ENCODE data around the gene CNTNAP4. TPM values are rescaled to one million over a fixed set of nuclear protein-coding genes. Genes with fewer than 3 reads are reported as not detected.

The CNTNAP4 gene
- polyA plus RNA-seq: under 1 TPM in 1 of 3 donors, not detected in 2; 0.01 TPM

DNA sequence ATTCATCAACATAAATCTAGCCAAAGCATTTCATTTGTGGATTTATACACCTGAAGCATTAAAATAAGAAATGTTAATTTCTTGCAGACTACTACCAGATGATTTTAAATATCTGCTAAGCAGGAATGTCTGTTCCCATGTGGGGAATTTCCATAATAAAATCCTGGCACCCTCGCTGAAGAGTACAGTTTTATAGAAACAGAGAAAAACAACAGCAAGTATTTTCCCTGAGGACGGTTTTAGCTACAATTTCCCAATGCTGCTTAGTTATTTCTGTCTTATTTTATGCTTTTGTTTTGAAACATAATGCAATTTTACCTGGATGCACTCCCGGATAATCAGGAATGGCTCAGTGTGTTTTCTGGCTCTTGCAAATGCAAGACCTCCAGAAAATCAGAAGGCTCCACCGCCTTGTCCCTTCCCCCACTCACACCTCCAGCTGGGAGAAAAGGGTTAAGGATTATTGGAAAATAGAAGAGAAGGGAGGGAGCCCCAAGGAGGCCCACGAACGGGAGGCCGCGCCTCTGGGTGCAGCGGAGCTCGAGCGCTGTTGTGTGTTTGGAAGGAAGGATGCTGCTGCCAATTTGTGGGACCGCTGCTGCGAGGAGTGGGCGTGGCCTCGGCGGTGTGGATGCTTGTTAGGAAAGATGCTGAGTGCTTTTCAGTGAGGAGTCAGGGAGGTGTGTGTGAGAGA, at the start of gene CNTNAP4:
Gene CNTNAP4 (plus strand): TSS at position 657 of the 694 bp plus-strand sequence. CDS start 262 bp downstream, outside the sequence.
- no peak within 1 kb of the TSS for H3K27ac ChIP-seq (ENCODE audit: low read depth, low read length)
- 6 to 17% (median 9%) methylated on average over 16 of the region's 16 CpGs for WGBS, 3 donors

DNA sequence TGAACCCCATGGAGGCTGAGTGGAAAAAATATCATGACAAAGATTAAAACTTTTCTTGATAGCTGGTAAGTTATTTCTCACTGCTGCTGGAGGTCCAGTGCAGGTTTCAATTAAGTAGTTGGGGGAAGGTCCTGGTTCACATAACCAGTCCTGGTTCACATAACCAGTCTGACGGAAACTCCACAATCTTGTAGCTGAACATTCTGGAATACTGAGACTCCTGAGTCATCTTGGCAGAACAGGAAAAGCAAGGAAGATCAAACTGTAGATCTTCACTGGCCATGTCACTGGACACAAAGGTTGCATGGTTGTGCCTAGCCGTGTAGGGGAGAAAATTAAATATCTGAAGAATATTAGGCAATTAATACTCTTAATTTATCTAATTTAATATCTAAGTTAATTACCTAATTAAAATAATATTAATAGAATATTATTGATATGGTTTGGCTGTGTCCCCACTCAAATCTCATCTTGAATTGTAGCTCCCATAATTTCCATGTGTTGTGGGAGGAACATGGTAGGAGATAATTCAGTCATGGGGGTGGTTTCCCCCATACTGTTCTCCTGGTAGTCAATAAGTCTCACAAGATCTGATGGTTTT, 48.6 kb upstream of the CNTNAP4 start:
- WGBS, 3 donors: 44 to 86% (median 62%) methylated on average over 2 of the region's 2 CpGs
- H3K27ac ChIP-seq (ENCODE audit: low read depth, low read length): no peak overlapping the region

DNA sequence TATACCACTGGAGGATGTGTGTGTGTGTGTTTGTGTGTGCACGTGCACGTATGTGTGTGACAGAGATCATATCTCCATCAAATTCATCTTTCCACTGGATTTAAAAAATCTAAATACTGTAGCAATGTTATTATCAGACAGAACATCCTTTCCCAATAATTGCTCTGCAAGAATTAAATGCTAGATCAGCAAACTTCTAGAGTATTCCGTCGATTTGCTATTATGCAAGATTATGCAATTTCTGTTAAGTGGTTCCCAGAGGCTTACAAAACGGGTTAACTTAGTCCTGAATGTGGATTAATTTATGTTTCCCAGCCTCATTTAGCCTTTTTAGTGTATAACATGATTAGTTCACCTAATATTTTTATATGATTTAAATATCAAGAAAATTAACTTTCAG, 44.5 kb upstream of the CNTNAP4 start:
- 50 to 77% (median 56%) methylated on average over 5 of the region's 5 CpGs for WGBS, 3 donors

DNA sequence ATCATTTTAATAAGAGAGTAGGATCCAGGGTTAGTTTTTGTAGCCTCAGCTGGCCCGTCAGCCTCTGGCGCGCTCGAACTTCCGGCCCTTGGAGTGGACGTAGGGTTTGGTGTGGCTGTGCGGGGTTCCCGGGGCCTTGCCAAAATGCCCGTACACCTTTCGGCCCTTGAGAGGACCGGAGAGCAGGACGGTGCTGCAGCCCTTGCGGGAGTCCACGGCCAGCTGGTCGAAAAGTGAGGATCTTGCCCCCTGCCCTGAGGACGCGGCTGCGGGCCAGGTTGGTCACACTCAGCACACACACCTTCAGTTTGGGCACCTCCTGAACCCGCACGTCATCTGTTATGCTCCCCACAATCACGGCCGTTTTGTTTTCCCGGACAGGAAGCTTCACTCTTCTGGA, 42.2 kb upstream of the CNTNAP4 start:
- no peak overlapping the region for H3K27ac ChIP-seq (ENCODE audit: low read depth, low read length)
- 92 to 97% (median 93%) methylated on average over 23 of the region's 23 CpGs for WGBS, 3 donors

More for the DNA sequence above, 44.5 kb upstream of the CNTNAP4 start:
- H3K27ac ChIP-seq (ENCODE audit: low read depth, low read length): no peak overlapping the region

DNA sequence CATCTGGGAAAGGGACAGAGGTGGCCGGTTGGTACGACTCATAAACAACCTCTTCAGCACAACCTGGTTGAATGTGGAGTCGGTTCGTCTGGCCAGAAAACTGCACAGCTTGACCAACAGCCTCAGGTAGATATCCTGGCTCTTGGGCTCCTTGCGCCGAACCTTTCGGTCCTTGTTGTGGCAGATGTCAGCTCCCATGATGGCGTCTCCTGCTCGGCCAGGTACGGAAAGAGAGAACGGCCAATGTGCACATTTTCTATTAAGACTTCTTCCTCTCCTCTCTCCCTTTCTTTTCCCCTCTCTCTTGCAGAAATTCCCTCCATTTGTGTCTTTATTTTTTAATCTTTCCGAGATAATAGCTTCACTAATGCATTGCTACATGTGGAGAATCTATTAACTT, 41.8 kb upstream of the CNTNAP4 start:
- no peak overlapping the region for H3K27ac ChIP-seq (ENCODE audit: low read depth, low read length)
- WGBS, 3 donors: 92 to 94% (median 92%) methylated on average over 12 of the region's 12 CpGs

DNA sequence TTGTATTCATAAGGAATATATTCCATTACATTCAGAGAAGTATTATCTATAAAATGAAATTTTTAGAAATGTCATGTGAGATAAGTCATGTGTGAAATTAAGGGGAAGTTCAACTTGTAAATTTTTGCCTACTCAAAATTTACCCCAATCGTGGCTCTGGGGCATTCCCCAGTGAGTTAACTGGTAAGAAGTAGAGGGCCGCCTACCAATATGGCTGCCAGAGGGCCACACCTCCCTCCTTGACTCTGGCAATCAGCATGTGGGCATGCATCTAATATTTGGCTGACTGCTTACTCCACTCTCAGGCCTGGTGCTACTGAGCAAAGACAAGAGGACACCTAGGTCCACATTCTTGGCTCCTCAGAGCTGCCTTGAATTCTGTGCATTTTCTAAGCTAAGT, 39.7 kb upstream of the CNTNAP4 start:
- no peak overlapping the region for H3K27ac ChIP-seq (ENCODE audit: low read depth, low read length)
- 25 to 76% (median 70%) methylated on average over 2 of the region's 2 CpGs for WGBS, 3 donors

DNA sequence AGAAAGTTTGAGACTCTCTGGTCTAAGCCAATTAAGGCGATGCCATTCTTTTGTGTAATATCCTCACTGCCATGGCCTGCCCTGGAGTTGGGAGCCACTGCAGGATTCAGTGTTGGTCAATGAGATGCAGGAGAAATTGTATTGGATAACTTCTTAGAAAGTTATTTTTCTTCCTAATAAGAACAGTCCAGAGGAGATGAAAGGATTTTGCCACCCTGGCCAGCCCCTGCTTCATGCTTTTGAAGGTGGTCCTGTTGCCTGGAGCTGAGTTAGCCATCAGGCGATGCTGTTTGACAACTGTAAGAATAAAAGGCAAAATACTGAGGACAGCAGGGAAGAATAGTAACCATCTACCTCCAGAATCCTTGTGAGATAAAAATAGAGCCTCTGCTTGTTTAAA, 35.4 kb upstream of the CNTNAP4 start:
- no peak overlapping the region for H3K27ac ChIP-seq (ENCODE audit: low read depth, low read length)
- 80 to 95% (median 88%) methylated on average over 2 of the region's 2 CpGs for WGBS, 3 donors

DNA sequence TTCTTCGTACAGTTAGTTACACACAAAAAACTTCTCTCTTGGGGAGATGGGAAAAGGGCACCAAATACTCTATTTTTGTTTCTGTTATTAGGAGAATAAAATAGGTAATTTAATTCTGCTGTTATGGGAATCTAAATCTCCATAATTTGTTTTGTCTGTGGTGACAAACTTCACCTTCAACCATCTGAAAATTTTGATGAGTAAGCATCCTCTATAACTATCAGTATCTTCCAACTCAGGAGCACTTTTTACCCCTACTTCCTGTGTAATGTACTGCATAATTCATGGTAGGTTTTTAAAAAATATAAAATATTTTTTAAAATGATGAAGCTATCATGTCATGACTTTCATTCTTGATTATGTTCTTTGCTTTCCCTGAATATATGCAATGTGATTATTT, 33.6 kb upstream of the CNTNAP4 start:
- 81 to 91% (median 84%) methylated on average over 1 of the region's 1 CpG for WGBS, 3 donors
- no peak overlapping the region for H3K27ac ChIP-seq (ENCODE audit: low read depth, low read length)

DNA sequence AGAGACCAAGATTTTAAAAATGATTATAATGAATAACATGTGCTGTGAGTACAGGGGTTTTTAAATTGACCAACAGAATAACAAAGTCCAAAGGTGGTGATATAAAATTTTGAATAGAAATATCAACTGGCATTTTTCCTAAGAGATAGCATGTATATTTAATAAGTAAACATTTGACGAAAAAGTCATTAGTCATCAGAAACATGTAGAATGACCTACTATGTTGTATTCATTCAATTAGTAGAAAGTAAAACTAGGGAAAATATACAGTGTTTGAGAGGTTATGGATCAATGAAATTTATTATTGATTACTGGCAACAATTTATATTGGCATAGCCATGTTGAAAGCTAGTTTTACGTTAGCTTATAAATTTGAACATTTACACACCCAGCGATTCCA, 30.6 kb upstream of the CNTNAP4 start:
- WGBS, 3 donors: 60 to 84% (median 82%) methylated on average over 3 of the region's 3 CpGs
- no peak overlapping the region for H3K27ac ChIP-seq (ENCODE audit: low read depth, low read length)

DNA sequence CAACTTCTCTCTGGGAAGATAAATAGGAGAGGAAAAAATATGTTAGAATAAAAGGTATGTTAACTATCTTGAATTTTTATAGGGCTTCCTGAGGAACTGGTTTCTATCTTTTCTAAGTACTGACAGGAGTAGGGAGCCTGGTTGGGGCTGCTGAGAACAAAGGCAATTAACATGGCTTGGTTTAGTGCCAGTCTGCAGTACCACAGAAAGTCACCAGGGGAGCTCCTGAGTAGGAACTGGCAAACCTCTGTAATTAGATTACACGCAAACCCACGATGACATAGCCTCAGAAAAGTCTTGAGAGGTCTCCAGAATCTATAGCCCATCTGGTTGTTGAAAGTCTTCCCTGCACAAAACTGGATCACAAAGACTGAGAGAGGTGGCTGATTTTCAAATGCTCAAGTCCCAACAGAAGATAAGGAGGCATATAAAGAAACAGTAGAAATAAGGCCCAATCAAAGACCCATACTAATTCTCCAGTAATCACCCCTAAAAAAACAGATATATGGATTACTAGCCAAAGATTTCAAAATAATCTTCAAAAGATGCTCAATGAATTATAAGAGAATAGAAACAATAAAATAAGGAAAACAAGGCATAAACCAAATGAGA, 11.7 kb upstream of the CNTNAP4 start:
- WGBS, 3 donors: 13 to 41% (median 14%) methylated on average over 2 of the region's 2 CpGs

DNA sequence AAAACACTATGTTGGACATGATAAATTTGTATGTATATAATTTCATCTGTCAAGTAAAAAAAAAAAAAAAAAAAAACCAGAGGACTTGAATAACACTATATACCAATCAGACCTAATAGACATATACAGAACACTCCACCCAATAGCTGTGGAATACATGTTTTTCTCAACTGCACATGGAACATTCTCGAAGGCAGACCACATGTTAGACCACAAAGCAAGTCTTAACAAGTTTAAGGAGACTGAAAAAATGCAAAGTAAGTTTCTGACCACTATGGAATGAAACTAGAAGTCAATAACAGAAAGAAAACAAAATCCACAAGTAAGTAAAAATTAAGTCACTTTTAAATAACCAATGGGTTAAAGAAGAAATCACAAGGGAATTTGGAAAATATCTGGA, 8.4 kb upstream of the CNTNAP4 start:
- H3K27ac ChIP-seq (ENCODE audit: low read depth, low read length): no peak overlapping the region

More for the DNA sequence above, 11.7 kb upstream of the CNTNAP4 start:
- no peak overlapping the region for H3K27ac ChIP-seq (ENCODE audit: low read depth, low read length)

DNA sequence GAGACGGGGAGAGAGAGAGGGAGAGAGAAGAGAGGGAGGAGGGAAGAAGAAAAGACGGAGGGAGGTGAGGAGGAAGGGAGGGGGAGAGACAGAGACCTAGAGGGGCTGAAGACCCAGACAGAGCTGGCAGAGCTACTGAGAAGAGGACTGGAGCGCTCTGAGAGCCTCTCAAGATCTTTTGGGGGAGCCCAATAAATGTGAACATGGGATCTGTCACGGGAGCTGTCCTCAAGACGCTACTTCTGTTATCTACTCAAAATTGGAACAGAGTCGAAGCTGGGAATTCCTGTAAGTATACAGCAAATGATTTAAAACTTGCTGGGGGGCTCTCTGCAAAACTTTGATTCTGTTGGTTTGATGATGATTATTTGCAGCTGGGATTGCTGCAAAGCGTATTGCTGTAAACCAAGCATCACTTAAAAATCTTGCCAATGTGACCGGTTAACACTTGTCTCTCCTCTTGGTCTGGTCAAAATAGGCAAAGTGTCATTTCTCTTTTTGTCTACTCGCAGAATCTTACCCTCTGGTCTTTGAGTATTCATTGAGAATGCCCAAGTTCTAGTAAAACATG, 344 bp downstream of the CNTNAP4 start:
- no peak overlapping the region for H3K27ac ChIP-seq (ENCODE audit: low read depth, low read length)
- 28 to 45% (median 38%) methylated on average over 9 of the region's 9 CpGs for WGBS, 3 donors

More for the DNA sequence above, 8.4 kb upstream of the CNTNAP4 start:
- 67 to 92% (median 81%) methylated on average over 1 of the region's 1 CpG for WGBS, 3 donors

DNA sequence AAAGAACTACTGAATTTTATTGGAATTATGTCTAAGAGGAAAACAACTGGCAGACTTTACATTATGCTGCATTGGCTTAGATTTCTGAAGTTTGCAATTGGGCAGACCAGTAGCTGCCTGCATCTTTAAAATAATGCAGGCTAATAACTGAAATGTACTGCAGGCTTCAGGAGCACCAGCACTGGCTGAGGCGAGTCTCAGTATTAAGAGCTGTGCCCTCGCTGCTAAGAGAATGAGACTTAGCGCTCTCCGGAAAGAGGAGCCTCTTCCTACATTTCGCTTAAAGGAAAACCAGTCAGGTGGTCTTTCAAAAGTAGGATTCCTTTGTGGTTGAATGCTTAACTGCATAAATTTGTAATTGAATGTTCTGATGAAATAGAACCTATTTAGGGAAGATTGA, 885 bp downstream of the CNTNAP4 start:
- no peak overlapping the region for H3K27ac ChIP-seq (ENCODE audit: low read depth, low read length)
- 64 to 81% (median 76%) methylated on average over 5 of the region's 5 CpGs for WGBS, 3 donors

DNA sequence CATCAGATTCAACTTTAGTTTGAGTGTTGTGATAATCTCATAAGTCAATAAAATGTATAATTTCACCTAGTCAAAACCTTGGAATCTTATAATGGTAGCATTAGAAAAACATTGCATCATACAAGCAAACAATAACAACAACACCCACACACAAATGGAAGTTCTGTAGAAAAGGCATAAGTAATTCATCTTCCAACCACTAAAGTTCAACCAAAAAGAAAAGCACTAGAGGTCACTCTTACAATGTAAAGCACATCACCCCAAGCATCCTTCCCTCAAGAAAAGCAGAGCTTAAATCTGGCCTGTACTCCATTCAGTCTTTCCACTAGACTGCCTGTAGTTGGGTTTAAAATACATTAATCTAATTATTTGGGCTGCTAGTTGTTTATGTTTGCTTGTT, 1.8 kb downstream of the CNTNAP4 start:
- no peak overlapping the region for H3K27ac ChIP-seq (ENCODE audit: low read depth, low read length)

DNA sequence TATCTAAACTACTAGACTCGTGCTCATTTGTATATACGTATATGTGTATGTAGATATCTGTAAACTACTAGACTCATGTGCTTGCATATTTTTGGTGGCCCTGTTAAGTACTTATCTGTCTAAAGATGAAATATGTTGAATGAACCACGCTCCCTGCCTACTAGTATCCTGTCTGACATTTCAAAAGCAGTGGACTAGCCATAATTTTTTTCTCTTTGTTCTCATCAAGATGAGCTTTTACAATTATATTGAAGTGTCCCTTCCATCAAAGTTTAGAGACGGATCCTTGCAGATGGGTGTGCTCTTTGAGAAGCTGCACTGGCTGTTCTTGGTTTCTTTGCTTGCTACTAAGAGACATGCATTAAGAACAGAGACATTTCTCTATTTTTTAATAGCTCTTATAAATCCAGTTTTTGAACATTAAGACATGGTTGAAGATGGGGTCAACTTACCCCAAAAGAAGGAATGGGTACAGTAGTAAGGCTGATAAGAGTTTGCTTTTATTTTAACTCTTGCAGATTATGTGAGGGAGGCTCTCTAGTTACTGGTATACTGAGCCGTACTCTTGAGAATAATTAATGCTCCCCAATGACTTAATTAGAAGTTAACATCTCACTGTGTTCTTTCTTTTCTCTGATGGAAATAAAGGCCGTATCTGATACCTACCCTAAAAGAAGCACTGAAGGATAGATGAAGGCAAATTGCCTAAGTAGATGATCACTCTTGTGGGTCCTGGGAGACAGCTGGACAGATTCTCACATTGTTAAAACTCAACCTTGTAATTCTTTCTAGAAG, 3.4 kb downstream of the CNTNAP4 start:
- no peak overlapping the region for H3K27ac ChIP-seq (ENCODE audit: low read depth, low read length)
- 86 to 90% (median 87%) methylated on average over 6 of the region's 6 CpGs for WGBS, 3 donors

DNA sequence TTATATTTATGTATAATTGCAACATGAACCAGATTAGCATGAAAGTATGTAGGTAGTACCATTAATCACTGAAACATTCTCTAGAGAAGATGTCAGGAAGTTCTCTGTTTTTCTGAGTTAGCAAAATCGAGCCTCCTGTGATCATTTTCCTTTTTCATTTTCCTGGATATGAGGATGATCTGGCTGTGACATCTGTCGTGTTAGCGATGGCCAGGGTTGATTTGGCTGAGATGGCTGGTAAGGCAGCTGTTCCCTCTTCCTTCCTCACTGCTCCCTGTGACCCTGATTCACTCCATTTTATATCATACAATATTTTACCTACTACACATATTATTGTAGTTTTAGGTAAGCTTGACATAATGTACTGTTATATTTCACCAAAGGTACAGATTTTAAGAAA, 10.3 kb downstream of the CNTNAP4 start:
- WGBS, 3 donors: 16 to 45% (median 44%) methylated on average over 3 of the region's 3 CpGs
- H3K27ac ChIP-seq (ENCODE audit: low read depth, low read length): no peak overlapping the region

DNA sequence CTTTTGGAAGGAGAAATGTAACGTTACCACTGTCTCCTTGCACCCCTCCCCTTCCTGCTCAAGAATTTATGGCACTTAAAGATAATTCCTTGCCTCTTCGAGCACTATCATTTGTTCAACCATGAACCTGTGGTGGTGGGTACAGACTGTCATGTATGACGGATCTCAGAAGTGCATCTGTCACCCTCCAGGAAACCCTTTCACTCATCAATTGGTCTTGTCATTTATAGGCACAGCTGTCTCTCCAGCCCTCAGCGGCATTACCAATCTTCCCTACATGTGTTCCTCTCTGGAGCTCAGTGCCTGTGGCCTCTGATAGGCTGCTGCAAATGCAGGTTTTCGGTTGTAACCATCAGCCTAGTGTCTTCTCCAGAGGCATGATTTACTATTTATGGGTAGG, 15.0 kb downstream of the CNTNAP4 start:
- no peak overlapping the region for H3K27ac ChIP-seq (ENCODE audit: low read depth, low read length)
- WGBS, 3 donors: 69 to 81% (median 78%) methylated on average over 5 of the region's 5 CpGs

DNA sequence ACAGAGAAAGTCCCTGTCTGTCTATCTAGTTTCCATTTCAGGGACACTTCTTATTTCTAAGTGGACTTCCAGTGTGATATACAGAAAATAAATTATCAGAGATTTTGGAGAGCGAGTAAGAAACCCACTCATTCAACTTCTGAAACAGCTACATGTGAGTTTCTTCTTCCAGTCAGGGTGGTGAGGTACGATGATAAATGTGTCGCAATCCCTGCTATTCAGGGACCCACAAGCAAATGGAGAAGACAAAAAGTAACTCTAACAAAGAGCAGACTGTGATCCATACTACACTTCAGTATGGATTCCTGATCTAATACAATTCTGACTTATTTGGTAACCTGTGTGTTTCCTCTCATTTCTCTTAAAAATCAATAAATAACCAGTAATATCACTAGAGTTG, 16.8 kb downstream of the CNTNAP4 start:
- WGBS, 3 donors: 75 to 89% (median 79%) methylated on average over 3 of the region's 3 CpGs
- H3K27ac ChIP-seq (ENCODE audit: low read depth, low read length): no peak overlapping the region

Measured in adipose tissue (tissue), 3 donors.